GM19193 (cell line): Measurements from ENCODE around the gene HTR2B.

Experiments
- POLR2A ChIP-seq: IDR thresholded peaks from 4 replicates; pipeline ENCODE4 v1.6.1; 2011; ENCODE audit not compliant: insufficient read depth, insufficient read length; ENCODE audit errors: extremely low read depth

Gene HTR2B

GRCh38 chr2:231117922-231118613, 6.8 kb downstream of the HTR2B start:
- TF ChIP-seq POLR2A, result no peak

DNA sequence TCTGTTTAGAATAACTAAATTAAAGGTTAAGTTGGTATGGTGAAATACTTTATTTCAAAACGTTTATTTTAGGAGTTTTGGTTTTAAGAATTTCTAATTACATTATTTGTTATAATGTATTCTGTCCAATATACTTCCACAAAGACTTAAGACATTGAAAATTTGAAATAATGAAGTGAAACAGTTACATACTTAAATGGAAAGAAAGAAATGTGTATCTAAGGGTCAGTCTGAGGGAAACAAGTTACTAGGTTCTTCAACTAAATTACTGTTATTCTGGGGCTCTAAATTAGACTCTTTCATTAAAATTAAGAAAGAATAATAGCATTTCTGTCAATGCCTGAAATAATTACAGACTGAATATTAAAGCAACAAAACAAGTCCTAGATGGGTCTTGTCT, 7.7 kb downstream of the HTR2B start:
- no peak for TF ChIP-seq POLR2A

DNA sequence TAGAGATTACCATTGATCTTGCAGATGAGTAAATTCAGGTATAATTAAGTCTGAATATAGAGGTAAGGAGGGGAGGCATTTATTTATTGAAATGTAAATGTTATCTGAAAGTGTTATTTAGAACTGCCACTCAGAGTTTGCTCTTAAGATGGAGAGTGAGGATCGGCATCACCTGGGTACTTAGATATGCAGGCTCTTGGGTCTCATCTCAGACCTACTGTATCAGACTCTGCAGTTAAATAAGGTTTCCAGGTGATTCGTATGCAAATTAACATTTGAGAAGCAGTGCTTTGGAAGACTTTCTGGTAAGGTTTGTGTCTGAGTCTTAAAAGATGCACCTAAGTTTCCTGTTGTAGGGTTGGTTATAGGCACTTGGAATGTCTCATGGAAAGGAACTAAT, 9.2 kb downstream of the HTR2B start:
- TF ChIP-seq POLR2A, result no peak

- no peak for TF ChIP-seq POLR2A
Observed at GRCh38 chr2:231113489-231113888, 11.4 kb downstream of the HTR2B start.

DNA sequence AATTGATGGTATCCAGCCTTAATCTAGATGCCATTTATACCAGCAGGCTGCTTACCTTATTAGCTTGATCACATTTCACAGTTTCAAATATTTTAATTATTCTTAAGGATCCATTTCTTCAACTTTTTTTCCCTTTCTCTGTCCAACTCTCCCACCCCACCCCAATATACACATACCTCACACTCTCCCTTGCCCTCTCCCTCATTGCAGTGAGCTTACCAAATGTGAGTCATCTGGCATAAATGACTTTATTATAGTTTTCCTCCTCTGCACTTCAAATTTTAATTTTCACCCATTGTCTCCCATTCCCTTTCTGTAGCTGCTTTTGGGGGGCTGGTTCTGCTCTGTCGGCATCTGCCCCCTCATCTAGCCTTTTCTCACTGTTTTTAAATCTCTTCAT, 12.9 kb downstream of the HTR2B start:
- no peak for TF ChIP-seq POLR2A

DNA sequence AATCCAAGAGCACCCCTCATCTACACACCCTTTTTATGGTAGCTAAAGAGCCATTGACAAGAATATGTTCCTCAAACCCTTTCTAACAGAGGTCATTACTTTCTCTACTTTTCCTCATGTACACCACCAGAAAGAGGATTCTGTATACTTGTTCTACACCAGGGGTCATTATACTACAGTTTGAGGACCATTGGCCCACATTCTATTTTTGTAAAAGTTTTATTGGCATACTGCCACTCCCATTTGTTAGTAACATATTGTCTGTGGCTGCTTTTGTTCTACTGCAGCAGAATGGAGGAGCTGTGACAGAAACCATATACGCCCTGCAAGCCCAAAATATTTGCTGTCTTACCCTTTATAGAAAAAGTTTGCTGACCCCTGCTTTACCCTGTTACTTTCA, 14.3 kb downstream of the HTR2B start:
- TF ChIP-seq POLR2A, result no peak

DNA sequence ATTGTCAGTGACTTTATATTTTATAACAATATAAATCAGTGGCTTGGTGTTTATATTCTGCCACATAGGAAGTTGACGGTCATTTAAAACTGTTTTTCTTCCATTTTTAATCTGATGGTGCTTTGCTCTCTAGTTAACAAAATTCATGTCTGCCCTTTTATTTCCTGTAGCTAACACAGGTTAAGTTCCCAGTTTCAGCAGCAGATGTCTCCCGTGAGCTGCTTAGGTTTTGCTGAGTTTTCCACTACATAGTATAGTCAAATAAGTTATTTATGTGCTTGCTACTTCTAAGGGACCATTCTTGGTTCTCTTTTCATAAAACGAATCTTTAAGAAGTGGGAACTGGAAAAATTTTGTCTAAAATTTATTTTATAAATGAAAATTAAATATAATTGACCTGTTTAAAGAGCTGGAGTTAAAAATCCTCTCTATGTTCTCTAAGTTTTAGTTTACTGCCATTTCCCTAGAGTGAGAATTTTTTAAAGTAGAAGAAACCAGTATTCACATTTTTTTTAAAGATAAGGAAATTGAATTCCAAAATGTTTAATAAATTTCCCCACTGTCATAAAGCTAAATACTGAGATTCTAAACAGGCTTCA, 20.6 kb downstream of the HTR2B start:
- TF ChIP-seq POLR2A, result no peak

DNA sequence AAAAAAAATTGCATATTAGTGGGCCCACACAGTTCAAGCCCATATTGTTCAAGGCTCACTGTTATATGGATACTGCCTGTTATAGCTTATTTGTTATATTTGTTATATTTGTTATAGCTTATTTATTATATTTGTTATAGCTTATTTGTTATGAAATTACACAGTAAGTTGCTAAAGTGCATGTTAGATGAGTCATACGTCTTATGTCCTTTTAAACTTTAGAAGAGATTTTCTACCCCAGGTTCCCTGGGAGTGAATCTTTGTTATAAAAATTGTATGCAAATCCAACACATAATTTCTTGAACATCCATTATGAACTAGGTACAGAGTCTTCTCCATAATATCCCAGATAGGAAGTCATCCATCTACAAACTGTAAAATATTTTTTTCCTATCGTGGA, 22.1 kb downstream of the HTR2B start:
- no peak for TF ChIP-seq POLR2A

DNA sequence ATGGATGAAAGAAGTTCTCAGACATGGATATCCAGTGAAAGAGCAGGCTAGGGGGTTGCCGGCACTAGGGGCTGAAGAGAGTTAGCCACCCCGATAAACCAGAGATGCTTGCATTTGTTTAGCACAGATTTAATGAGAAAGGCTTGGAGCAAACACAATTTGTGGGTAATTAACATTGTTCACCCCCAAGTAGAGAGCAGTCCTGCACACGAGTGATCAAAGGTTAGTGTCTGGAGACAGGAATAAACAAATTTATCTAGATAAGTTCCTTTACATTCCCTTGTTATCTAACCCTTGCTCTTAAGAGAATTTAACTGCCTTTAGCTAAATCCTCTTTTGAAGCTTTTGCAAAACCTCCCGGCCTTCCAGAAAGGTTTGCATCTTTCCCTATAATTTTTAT, 23.9 kb downstream of the HTR2B start:
- no peak for TF ChIP-seq POLR2A

DNA sequence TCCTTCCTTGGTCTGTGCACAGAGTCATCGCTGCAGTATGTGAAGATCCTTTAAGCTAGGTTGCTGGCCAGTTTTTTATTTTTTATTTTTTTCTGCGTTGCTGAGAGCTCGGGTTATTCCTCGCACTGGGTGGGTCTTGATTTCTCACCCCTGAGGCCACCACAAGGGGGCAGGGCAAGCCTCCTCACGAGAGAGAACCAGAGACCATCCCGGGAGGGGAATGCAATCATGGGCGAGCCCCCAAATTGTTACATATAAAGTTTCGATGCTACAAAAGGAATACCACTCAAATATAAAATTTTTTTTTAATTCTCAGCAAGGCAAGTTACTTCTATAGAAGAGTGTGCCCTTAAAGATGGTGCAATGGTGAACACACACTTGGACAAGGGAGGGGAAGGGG, 24.9 kb downstream of the HTR2B start:
- no peak for TF ChIP-seq POLR2A

DNA sequence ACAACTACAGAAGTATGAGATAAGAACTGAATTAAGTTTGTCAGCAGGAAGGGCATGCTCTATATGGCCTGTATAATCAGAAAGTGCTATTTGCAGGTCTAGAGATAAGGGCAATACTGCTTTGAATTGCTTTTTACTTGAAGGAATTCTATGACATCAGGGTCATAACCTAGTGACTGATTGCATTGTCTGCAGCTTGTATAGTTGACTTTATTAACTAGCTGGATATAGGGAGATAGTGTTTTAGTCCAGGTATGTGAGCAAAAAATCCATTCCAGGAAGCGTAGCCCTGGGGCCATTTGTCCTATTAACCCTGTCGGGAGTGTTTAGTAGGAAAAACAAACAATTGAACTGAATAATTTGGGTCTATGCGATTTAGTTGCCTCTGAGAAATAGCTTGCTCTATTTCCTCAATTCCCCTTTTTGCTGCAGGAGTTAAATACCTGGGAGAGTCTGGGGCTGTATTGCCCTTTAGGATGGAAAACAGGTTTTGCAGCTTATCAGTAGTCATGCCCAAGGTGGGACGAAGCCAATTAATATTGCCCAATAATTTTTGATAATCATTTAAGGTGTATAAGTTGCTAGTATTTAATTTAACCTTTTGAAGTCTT, 30.0 kb downstream of the HTR2B start:
- no peak for TF ChIP-seq POLR2A

GRCh38 chr2:231093933-231094332, 30.9 kb downstream of the HTR2B start:
- no peak for TF ChIP-seq POLR2A

- TF ChIP-seq POLR2A, result no peak
Observed at GRCh38 chr2:231088754-231089153, 36.1 kb downstream of the HTR2B start.

- TF ChIP-seq POLR2A, result no peak
Observed at GRCh38 chr2:231084565-231084964, 40.3 kb downstream of the HTR2B start.

- TF ChIP-seq POLR2A, result no peak
Observed at GRCh38 chr2:231069379-231070054, 55.3 kb downstream of the HTR2B start.
